Choroid plexus epithelial cell (primary cell): ENCODE results near the gene SLC16A11.

Experiments
- DNase-seq: peaks from one replicate; pipeline ENCODE4 v3.0.0-alpha.2; 2010; ENCODE audit warnings: low read depth
- H3K4me3 ChIP-seq: 2 replicates; pipeline ENCODE4 v1.5.1; 2011; ENCODE audit warnings: low read depth, mild to moderate bottlenecking, control low read depth, low read length, moderate library complexity
- TF ChIP-seq, protein P1 (sequence below): conservative IDR thresholded peaks from 2 replicates; pipeline ENCODE4 v1.5.1; 2011; ENCODE audit warnings: low read depth, mild to moderate bottlenecking, control low read depth, inconsistent platforms, low read length, moderate library complexity

SLC16A11 gene

DNA sequence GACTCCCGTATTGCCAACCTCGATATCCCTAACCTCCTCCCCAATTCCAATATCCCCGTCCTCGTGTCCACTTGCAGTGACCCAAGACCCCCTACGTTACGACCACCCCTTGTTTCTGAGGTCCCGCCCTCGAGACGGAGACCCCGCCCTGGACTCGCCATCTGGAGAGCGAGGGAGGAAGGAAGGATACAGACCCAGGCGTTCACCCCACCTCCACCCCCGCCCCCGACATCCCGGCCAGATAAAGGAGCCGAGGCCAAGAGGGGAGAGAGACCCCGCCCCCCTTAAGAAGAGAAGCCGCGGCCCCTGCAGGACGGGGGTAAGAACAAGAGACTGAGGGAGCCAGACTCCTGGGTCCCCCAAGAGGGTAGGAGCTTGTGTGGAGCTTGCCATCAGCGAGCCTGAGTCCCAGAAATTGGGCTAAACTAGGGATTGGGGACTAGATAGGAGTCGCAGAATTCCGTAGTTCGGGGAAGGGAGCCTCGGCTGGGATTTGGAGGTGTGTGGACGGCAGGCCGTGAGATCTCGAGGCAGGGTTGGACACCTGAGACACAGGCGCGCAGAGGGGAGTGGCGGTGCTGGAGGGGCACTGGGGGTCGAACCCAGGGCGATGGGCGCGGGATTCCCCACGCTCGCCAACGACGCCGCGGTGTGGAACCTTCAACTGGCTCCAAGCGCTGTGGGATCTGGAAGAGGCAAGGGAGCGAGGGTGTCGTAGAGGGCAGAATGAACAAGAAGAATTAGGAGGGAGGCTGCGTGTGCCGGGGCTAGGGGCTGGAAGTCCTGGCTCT is 20.9 kb downstream of the SLC16A11 start, which contains the start of gene BCL6B:
Gene BCL6B (plus strand): TSS at position 270 of the 791 bp plus-strand sequence. CDS start 622 bp downstream, outside the sequence.
- TF ChIP-seq, protein P1, sequence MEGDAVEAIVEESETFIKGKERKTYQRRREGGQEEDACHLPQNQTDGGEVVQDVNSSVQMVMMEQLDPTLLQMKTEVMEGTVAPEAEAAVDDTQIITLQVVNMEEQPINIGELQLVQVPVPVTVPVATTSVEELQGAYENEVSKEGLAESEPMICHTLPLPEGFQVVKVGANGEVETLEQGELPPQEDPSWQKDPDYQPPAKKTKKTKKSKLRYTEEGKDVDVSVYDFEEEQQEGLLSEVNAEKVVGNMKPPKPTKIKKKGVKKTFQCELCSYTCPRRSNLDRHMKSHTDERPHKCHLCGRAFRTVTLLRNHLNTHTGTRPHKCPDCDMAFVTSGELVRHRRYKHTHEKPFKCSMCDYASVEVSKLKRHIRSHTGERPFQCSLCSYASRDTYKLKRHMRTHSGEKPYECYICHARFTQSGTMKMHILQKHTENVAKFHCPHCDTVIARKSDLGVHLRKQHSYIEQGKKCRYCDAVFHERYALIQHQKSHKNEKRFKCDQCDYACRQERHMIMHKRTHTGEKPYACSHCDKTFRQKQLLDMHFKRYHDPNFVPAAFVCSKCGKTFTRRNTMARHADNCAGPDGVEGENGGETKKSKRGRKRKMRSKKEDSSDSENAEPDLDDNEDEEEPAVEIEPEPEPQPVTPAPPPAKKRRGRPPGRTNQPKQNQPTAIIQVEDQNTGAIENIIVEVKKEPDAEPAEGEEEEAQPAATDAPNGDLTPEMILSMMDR: no peak
- DNase-seq: no peak
- peak within 1 kb of the TSS; percentile 32 for H3K4me3 ChIP-seq

DNA sequence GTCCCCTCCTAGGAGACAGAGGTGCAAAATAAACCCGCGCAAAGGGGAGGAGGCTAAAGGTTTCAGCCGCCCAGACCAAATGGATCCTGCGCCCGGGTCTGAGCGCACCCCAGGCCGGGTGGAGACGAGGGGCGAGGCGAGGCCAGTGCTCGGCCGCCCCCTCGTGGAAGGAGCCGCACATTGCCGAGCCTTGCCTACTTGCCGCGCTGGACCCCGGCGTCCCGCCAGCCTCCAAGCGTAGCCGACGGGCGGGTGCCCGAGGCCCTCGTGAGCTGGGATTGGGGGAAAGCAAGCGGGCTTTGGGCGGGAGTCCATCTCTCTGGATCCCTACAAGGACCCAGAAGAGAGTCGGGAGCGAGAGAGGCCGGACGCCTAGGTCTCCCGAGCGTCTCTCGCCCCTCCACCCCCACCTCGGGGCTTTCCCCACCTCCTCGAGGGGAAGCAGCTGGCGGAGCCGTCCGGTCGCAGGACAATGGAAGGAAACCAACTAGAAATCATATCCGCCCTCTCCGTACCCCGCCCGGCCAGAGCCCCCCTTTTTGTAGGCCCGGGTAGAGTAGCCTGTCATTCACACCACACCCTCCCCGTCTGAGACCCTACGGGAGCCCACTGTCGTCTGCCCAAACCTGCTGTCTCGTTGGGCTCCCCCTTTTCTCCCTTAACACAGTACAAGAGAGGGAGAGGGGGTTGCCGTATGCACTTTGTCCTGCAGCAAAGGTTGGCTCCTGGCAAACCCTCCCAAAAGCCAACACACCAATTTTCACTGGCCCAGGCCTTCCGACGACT is 21.7 kb downstream of the SLC16A11 start:
- DNase-seq: peak; percentile 65
- peak overlapping the region; percentile 31 for H3K4me3 ChIP-seq
- TF ChIP-seq, protein P1: peak; percentile 80

DNA sequence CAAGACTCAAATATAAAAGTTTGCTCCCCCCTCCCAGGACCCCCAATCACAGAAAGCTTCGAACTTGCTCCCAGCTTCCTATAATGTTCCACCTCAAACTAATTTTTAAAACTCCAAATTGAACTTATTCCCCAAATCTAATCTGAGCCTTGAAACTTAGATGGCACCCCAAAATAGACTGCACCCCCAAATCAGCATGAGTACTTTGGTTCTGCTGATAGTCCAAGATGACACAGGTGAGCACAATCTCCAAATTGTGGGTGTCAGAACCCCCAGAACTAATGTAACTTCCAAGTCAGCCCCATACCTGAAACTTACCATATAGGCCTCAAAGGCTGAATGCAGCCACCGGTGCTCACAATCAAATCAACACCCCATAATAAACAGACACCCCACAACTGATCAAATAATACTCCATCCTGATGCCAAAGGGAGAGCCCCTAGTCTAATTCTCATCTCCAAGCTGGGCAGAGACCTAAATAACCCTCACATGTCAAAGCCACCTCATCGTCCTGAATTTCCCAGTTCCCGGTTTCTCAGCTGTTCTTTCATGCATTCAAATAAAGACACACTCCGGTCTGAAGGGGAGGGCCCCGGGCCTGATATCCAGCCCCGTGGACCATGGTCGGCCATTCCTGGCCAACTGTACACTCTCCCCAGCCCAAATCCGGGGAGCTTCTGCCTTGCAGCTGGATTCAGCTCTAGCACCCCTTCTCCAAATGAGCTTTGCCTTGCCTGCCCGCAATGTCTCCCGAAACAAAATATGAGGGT is 22.8 kb downstream of the SLC16A11 start:
- no peak for DNase-seq
- TF ChIP-seq, protein P1: no peak
- no peak overlapping the region for H3K4me3 ChIP-seq

DNA sequence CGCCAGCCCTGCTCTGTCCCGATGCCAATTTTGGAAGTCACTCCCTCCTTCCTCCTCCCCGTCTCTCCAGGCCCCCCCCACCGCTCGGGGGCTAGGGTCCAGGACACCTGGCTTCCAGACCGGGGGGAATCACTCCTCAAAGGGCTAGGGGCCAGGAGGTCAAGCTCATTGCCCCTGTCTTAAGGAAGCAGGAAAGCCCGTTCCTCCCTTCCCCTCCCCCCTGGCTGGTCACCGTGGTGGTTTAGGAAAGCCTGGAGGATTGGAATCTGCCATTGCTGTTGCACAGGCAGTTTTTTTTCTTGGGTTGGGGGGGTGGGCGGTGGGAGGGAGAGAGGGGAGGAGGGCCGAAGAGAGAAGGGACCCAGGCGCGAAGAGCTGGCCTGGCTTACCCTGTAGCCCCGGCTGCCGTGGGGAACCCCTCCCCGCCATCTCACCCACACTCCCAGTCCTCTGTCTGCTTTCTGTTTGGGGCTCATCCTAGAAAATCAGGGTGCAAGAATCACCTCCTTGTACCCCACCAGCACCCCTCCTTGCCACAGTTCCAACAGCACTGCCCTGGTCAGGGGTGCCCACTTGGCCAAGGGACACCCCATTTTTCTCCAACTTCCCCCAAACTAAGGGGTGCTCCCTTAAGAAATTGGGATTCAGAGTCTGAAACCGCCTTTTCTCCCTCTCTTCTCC is 23.9 kb downstream of the SLC16A11 start:
- DNase-seq: peak; percentile 55
- TF ChIP-seq, protein P1: no peak
- H3K4me3 ChIP-seq: peak overlapping the region; percentile 61

DNA sequence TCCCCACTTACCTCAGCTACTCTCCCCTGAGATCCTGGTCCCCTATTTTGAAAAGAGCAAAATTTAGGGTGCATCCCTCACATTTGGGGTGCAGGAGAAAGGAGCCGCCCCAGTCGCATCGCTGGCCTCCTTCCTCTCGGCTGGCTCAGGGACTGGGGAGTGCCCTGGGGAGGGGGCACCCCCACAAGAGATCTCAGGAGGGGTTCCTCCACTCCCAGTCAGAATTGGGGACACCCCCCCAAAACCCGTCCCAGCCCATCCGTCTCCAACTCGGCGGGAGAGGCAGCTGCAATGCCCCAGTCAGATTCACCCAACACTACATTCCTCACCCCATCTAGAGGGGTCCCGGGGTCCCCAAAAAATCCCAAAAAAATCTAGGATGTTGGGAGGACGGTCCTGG is 24.5 kb downstream of the SLC16A11 start:
- TF ChIP-seq, protein P1: no peak
- no peak overlapping the region for H3K4me3 ChIP-seq
- no peak for DNase-seq

DNA sequence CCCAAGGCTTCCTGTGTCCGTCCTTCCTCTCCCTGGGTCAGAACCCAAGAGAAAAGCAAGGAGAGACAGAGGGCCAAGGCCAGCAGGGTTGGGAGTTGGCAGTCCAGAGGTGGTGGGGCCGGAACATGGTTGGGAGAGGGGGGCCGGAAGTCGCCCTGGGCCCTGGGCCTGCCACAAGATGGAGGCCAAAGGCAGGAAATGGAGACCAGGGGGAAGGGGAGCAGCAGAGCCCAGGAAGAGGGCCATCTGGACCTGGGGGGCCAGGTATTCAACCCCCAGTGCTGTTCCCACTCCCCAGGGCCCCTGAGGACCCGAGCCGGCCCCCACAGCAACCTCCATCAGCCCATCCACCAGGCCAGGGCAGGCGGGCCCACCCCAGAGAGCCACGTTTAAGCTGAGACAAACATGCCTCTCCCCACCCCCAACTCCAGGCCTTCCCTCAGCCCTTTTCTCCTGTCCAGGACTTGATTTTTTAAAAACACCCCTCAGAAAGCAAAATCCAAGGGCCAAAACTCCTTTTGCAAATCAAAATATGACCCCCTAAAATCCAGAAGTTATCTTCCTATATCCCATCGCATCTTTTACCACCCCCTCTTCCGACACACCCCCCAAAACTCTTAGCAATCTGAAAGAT is 25.4 kb downstream of the SLC16A11 start:
- H3K4me3 ChIP-seq: no peak overlapping the region
- TF ChIP-seq, protein P1: no peak
- DNase-seq: no peak
